Measurements from ENCODE around the gene FAM161A.
"Not testable (repeated sequence)": the region's sequence is repeated elsewhere in the genome, so short reads cannot be mapped to it uniquely, and the experiment has no call there.

The FAM161A gene

DNA sequence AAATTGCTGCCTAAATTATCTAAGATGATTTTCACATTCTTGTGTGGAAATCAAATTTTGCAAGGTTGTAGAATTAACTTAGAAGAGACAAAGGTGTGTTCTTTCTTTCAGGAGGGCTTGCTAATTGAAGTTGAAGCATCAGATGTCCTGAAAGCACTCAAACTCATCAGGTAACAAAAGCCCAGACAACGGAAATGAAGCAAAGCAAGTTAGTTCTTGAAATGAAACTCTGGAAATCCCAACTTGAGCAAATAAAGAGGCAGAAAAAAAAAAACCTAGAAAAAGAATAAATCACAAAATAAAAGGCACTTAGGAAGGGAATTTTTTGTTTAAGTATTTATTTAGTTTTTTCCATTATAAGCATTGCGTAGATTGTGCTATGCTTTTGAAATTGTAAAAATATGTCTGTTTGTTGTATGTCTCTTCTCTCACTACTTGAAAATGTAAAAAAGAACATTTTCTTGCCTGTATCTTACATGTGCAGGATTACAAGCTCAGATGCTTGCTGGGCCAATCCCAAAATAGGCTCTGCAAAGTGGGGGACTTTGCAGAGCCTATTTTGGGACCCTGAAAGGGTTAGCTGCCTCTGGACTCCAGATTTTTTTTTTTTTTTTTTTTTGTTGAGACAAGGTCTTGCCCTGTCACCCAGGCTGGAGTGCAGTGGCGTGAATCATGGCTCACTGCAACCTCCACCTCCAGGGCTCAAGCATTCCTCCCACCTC lies 46.7 kb downstream of the FAM161A start:
- no peak for TF ChIP-seq CTCF (IDR thresholded peaks at IDR 0.05; ENCODE audit: low read depth, low read length)
- Histone ChIP-seq H3K27ac (no peak overlapping the region), H3K36me3 (no peaks in the 10 kb centered on the region), H3K9me3 (ENCODE audit: severe bottlenecking) (no peaks in the 10 kb centered on the region), H3K27me3 (ENCODE audit: insufficient read depth, low read depth, severe bottlenecking) (no peaks in the 10 kb centered on the region), H3K4me3 (ENCODE audit: low read depth, low read length) (no peak overlapping the region)
- no peak for DNase-seq

- Histone ChIP-seq H3K9me3 (ENCODE audit: severe bottlenecking) (no peaks in the 10 kb centered on the region), H3K4me3 (ENCODE audit: low read depth, low read length) (no peak overlapping the region), H3K36me3 (no peaks in the 10 kb centered on the region), H3K27me3 (ENCODE audit: insufficient read depth, low read depth, severe bottlenecking) (no peaks in the 10 kb centered on the region), H3K27ac (no peak overlapping the region)
- no peak for TF ChIP-seq CTCF (IDR thresholded peaks at IDR 0.05; ENCODE audit: low read depth, low read length)
- DNase-seq: no peak
These were observed 51.3 kb downstream of the FAM161A start for GRCh38 chr2:61802548-61802947.

- Histone ChIP-seq H3K9me3 (ENCODE audit: severe bottlenecking) (no peaks in the 10 kb centered on the region), H3K4me3 (ENCODE audit: low read depth, low read length) (no peak overlapping the region), H3K27me3 (ENCODE audit: insufficient read depth, low read depth, severe bottlenecking) (no peaks in the 10 kb centered on the region), H3K36me3 (no peaks in the 10 kb centered on the region), H3K27ac (no peak overlapping the region)
- no peak for TF ChIP-seq CTCF (IDR thresholded peaks at IDR 0.05; ENCODE audit: low read depth, low read length)
- no peak for DNase-seq
These were observed 54.8 kb downstream of the FAM161A start for GRCh38 chr2:61799099-61799498.

GRCh38 chr2:61797446-61797845 lies 56.4 kb downstream of the FAM161A start:
- H3K4me3 ChIP-seq (ENCODE audit: low read depth, low read length); H3K27me3 ChIP-seq (ENCODE audit: insufficient read depth, low read depth, severe bottlenecking); H3K27ac ChIP-seq; H3K9me3 ChIP-seq (ENCODE audit: severe bottlenecking); H3K36me3 ChIP-seq; DNase-seq: not testable (repeated sequence)

- H3K27me3 ChIP-seq (ENCODE audit: insufficient read depth, low read depth, severe bottlenecking): no peaks in the 10 kb centered on the region
- H3K27ac ChIP-seq: no peak overlapping the region
- no peak for DNase-seq
- TF ChIP-seq CTCF (IDR thresholded peaks at IDR 0.05; ENCODE audit: low read depth, low read length): no peak
- no peaks in the 10 kb centered on the region for H3K9me3 ChIP-seq (ENCODE audit: severe bottlenecking)
- H3K36me3 ChIP-seq: no peaks in the 10 kb centered on the region
- no peak overlapping the region for H3K4me3 ChIP-seq (ENCODE audit: low read depth, low read length)
These were observed 58.5 kb downstream of the FAM161A start for GRCh38 chr2:61795408-61795807.

GRCh38 chr2:61793389-61793836 lies 60.4 kb downstream of the FAM161A start:
- H3K27me3 ChIP-seq (ENCODE audit: insufficient read depth, low read depth, severe bottlenecking): no peaks in the 10 kb centered on the region
- peak; percentile 78 for TF ChIP-seq CTCF (IDR thresholded peaks at IDR 0.05; ENCODE audit: low read depth, low read length)
- H3K9me3 ChIP-seq (ENCODE audit: severe bottlenecking): no peaks in the 10 kb centered on the region
- H3K4me3 ChIP-seq (ENCODE audit: low read depth, low read length): no peak overlapping the region
- H3K36me3 ChIP-seq: no peaks in the 10 kb centered on the region
- peak; percentile 68 for DNase-seq
- no peak overlapping the region for H3K27ac ChIP-seq

Data from WERI-Rb-1 (cell line).